ENCODE measurements around the gene TNC.

The TNC gene

DNA sequence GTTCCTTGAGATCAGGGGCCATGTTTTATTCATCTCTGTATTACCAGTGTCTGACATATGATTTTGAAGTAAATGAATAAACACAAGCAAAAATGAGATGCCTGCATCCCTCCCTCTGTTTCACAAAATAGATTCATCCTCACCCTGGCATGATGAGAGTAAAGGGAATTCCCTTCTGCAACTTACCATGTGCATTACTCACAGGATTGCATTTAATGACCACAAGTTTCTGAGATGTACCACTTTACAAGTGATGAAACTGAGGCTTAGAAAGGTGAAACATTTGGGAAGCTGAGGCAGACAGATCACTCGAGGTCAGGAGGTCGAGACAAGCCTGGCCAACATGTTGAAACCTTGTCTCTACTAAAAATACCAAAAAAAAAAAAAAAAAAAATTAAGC is 113.4 kb downstream of the TNC start:
- DNase-seq = no peak

DNA sequence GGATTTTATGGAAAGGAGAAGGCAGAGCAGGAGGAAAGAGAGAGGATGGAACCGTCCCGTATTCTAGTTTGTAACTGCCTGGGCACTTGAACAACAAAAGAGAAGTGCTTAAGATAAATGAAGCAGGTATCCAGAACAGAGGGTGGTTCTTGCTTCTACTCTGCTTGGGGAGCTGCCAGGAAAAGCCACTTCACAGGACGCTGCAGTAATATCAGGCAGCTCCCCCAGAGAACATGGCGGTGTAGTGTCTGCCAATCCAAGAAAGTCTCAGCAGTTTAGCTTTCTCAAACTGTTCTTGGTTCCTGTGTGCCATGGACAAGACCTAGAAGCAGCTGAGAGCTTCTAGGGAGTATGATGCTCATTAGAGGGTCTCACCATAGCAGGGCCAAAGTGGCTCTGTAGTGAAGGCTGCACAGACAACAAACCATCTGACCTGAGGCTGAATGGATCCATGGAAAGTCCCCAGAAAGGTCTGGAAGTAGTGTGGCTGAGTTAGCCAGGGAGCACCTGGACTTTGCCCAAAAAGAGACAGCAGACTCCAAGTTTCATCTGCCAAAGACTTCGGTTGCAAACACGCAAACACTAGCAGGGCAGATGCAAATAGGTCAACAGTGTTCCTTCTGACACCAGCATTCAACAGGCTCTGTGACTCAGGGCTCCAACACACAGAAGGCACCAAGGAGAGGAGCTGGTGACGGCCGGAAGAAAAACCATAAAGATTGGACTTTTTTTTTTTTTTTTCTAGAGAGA is 115.4 kb downstream of the TNC start:
- DNase-seq = no peak

DNA sequence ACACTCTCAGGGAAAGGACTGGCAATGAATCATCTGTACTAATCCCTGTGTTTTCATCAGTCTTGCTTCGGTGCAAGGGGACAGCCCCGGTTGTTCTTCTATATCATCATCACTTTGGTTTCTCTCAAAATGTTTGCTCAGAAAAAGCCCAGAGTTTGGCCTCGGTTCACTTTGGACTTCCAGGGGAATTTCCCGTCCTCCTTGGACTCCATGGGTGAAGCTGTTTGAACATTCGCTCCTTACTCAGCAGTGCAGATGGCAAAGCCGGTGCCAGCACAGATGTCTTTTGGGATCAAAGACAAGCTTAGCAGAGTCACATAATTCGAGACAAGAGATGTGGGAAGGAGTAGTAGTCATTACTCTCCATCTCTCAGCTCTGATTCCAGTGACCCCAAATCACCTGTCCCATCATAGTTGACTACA is 117.7 kb downstream of the TNC start:
- no peak for DNase-seq

DNA sequence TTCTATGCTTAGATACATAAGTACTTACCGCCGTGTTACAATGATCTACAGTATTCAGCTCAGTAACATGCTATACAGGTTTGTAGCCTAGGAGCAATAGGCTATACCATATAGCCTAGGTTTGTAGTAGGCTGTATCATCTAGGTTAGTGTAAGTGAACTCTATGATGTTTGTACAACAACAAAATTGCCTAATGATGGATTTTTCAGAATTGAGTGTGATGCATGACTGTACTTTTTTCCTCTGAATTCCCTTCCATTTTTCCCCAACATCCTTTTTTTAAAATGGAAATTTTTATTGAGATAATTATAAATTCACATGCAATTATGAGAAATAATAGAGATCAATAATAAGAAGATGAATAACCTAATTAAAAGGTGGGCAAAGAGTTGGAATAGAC is 119.6 kb downstream of the TNC start:
- no peak for DNase-seq

DNA sequence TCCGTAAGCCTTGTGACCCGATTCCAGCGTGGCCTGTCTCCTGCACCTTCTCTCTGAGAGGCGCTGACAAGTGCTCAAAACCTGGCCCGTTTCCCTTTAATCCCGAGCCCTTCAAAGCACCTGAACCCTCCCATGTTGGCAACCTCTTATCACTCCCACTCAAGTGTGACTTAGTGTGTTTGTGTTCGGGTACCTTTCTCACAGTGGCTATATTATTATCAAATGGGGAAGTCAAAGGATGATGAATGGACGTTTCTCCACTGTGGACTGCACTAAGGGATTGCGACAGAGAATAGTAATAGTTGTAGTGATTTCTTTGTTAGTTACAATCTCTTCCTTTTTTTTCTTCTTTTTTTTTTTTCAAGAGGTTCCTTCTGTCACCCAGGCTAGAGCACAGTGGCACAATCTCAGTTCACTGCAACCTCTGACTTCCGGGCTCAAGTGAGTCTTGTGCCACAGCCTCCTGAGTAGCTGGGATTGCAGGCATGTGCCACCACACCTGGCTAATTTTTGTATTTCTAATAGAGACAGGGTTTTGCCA is 122.2 kb downstream of the TNC start:
- no peak for DNase-seq

DNA sequence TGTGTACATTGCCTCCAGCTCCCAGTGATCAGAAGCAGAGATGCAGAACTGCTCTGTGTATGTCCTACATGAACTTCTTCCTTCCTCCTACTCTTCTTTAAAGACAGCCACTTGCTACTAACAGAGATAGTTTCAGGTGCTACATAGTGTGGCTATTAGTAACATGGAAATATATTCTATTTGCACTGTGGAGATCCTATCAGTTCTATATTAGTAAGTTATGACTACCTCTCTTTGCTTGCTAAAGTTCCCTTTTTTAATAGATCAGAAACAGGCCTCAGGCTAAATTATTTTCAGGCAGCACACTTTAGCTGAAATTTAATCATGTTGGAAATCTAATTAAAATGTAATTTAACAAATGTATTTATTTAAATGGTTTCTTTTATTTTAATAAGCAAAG is 123.2 kb downstream of the TNC start:
- DNase-seq = no peak

DNA sequence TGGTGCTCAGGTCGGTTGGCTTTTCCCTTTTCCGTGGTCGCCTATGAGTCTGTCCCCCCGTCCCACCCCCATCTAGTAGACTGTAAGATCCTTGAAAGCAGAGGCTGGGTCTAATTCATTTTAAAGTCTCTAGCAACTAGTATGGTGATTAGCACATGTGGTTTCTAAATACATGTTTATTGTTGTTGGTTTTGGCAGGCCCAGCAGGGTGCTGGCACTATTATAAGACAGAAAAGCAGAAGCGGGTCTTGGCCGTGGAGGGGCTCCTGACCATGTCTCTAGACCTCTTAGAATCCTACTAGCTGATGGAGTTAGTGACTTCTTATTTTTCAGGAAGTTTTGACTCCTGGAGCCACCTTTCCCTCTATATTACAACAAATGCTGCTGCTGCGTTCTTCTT is 126.1 kb downstream of the TNC start:
- no peak for DNase-seq

DNA sequence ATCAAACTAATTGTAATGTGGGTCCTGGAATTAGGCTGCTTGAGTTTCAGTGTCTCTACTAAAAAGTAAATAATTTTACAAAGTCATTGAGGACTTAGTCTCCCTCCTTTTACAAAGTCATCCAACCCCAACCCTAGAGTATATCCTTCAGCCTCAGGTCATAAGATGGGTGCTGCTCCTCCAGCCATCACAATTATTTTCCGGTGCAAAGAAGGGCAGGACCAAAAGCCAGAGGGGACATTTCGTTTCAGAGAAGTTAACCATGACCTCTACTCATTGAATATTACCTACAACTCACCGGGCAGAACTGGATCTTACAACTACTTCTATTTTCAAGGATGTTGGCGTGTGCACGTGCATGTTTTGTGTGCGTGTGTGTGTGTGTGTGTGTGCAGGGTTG is 127.1 kb downstream of the TNC start:
- no peak for DNase-seq

DNA sequence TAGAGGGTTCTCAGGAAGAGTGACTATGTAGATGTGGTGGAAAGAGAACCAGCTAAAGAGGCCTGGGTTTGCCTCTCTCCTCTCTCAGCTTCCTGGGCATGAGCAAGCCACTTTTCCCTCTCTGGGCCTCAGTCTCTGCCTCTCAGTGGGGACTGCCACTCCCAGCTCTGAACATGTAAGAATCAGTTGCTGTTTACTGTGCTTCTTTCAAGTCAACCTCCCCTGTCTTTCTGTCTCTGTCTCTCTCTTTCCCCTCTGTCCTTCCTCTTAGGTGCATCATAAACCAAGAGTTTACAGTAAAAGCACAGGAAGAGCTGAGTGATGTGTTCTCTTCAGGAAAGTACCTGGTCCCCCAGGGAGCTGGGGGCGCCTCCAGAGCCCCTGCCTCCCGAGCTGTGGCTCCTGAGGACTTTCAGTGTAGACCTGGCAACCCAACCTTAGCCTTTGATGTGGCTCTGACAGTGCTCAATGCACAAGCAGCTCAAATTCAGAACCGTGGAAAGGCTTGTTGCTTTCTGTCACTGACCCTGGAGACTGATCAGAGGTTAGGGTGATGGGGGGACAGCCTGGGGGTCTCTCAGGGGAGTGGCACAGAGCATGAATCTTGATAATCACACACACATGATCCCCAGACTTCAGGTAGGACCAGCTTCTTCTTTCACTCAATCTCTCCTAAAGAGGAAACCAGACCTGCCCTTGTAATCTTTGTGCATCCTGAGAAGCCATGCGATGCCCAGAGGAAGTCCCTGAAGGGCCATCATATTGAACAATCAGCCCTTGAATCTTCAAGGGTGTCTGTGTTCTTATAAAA is 128.2 kb downstream of the TNC start:
- peak in 4 of 6 experiments; percentile 1 to 46 (median 38) for DNase-seq

DNA sequence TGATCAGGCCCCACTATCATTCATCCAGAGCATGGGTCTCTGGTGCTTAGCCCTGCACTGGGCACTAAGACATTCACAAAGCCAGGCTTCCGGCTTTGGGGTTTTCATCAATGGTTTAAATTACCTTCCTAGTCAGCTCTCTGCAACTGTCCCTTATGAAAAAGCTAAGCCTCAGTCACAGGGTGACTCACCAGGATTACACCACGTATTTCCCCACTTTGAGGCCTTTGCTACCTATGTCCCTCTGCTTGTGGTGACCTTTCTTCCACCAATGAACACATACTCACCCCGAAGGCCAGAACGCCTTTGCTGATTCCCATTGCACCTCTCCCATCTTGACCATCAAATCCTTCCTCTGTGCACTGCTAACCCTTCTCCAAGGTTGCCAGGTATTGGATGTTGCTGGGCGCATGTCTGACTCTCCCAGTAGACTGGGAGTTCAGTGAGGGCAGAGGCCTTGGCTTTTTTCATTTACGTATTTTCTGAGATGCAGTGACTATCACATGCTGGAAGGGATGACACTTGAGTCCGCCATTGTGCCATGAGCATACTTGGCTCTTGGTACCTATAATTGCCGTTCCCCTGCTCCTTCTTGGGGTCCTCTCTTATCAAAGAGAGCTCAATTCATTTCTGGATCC is 128.9 kb downstream of the TNC start:
- no peak for DNase-seq

DNA sequence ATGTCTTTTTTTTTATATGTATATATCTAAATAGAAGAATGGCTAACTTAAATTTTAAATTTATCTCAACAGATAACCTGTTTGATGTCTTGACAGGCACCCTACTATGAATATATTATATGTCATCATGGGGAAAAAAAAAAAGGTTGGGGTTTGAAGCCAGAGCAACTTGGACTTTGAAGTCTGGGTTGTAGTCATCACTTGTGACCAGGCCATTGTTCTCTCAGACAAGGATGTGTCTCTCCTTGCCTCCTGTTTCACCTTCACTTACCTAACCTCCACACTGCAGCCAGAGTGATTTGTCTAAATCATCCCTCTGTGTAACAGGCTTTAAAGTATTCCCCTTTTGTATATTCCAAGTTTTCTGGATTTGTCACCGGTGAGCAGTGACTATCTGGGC is 130.8 kb downstream of the TNC start:
- DNase-seq = no peak

DNA sequence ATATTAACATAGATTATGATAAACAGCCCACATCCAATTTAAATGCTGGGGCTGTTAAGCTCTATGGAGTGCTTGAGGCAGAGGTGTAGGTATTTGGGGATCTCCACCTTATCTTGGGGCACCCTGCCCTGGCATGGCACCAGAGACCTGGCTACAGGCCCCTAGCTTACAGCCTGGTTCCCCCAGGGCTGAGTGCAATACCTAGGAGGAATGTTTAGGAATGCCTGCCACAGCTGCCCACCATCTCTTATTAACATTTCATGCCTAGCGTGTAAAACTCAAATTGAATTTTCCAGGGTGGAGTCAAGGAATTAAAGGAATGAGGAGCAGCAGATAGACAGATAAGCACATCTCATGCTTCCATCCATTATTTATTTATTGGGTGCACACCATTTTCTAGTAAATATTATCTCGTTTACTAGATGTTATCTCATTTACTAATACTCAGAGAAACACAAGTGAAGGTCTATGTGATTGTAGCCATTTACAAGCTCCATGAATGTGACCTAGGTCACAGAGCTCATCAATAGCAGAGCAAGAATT is 131.9 kb downstream of the TNC start:
- no peak for DNase-seq

DNA sequence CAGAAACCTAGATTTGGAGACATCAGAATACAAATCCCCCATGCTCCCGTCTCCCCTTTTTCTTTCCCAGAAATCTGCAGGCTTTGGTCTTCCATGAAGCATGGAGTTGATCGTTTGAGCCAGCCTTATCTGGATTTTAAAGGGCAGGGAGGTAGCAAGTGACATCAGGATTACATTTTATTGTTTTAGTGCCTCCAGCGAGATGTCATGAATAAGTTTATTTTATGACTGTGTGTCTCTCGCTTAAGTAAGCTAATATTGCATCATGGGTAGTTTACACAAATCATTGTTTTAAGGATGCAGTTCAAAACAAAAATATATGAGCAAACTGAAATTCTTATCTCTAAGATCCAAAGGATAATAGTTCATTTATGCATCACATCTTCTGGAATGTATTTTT is 136.9 kb downstream of the TNC start:
- no peak for DNase-seq

DNA sequence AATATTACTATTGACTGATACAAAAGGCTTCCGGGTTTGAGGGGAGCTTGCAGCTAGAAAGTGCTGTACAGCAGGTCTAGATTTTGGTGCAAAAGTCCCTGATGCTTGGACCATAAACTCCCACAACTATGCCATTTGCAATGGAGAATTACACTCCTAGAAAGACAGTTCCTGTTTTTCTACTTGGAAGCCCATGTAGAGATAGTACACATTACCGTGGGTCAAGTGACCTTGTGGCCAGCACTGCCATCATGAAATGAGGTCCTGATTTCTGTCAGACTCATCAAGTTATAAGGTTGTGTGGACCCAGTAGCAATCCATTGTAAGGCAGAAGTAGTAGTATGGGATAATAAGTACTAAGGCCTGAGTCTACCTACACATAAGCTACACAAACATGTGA is 144.7 kb downstream of the TNC start:
- no peak for DNase-seq

DNA sequence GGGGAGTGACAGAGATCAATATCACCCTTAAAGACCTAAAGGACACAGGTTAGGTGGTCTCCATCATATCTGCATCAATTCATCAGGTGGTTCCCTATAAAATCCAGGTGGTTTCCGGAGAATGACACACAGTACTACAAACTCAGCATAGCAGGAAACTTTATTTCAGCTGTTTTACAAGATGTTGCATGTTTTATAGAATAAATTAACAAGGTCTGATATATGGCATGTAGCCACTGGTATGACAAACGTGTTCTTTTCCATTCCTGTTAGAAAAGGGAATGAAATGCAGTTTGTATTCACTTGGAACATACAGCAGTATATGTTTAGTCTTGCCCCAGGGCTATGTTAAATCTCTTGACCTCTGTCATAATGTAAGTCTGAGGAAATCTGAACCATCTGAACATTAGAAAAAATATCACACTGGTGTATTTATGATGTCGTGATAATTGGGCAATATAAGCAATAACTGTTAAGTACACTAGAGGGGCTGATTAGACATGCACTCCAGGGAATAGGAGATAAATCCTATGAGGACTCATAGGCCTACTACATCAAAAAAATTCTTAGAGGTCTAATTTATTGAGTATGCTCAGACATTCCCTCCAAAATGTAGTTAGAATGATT is 145.3 kb downstream of the TNC start:
- DNase-seq = no peak

Measured in stimulated activated naive CD4-positive, alpha-beta T cell (primary cell).